Measurements from ENCODE around the gene CYP39A1. TPM values are rescaled to one million over a fixed set of nuclear protein-coding genes. Genes with fewer than 3 reads are reported as not detected.
A peak's percentile ranks its signal among the peaks of the same experiment; 100 is the strongest.

The CYP39A1 gene
- total RNA-seq, 1 experiment from 2014 or later, result 0.54 TPM

GRCh38 chr6:46626228-46626909, 26.2 kb downstream of the CYP39A1 start:
- intact Hi-C loops (cut with micrococcal nuclease), result loop anchor here (1.0 to 5.0 kb wide), 3 partner anchors 207 to 534 kb away; no protein-coding TSS in a partner anchor
- RAD21 ChIA-PET (ENCODE audit: low non-redundant PET in 1 of 2, low total read pairs in 2 of 2, uncharacterized antibody in 2 of 2, unreplicated experiment in 2 of 2), result no interaction called here
- no TSS peak for BruUV-seq (replicated peaks)
- Histone ChIP-seq H3K9me2 (ENCODE audit: insufficient read depth) (no peaks in the 10 kb centered on the region), H3K9ac (ENCODE audit: low read length) (no peak overlapping the region), H3K4me3 (replicated peaks in 1 of 2; ENCODE audit: low read depth in 1 of 2, low read length in 2 of 2) (no peak overlapping the region), H3K79me2 (ENCODE audit: insufficient read depth, low read length) (no peaks in the 10 kb centered on the region), H4K20me1 (ENCODE audit: insufficient read depth) (no peaks in the 10 kb centered on the region), H3K27ac (ENCODE audit: low read depth, low read length) (no peak overlapping the region), H3K27me3 (ENCODE audit: insufficient read depth, low read length) (no peaks in the 10 kb centered on the region), H2AFZ (ENCODE audit: low read depth, low read length, poor library complexity, severe bottlenecking) (peak overlapping the region; percentile 76), H3K4me1 (ENCODE audit: control insufficient read depth in 1 of 2, insufficient read depth in 2 of 2, low read length in 2 of 2) (no peaks in the 10 kb centered on the region), H3K9me3 (ENCODE audit: control insufficient read depth in 1 of 2, insufficient read depth in 1 of 2, low read depth in 1 of 2, low read length in 2 of 2) (no peaks in the 10 kb centered on the region), H3K4me2 (ENCODE audit: low read length) (no peak overlapping the region), H3K36me3 (ENCODE audit: control insufficient read depth in 1 of 2, insufficient read depth in 2 of 2, low read length in 2 of 2) (no peaks in the 10 kb centered on the region)
- POLR2A ChIA-PET, result no interaction called here
- CTCF ChIA-PET, result no interaction called here
- peak; percentile 22 for DNase-seq (ENCODE audit: low read depth, low spot score)
- TF ChIP-seq CTCF (IDR thresholded peaks at IDR 0.05 in 2 of 3, conservative IDR thresholded peaks at IDR 0.05 in 1 of 3; ENCODE audit: borderline replicate concordance in 1 of 3, insufficient read depth in 1 of 3, low read depth in 2 of 3, low read length in 2 of 3) (peak; percentile 42 to 67 (median 66); a peak in 5 of 6 replicates), EGR1 (IDR thresholded peaks at IDR 0.05; ENCODE audit: low read depth) (no peak), RAD21 (IDR thresholded peaks at IDR 0.05; ENCODE audit: low read depth) (peak; percentile 74), CEBPB (IDR thresholded peaks at IDR 0.05; ENCODE audit: low read depth) (peak; percentile 24; the same call in 1 of the 2 replicates)
- ATAC-seq, result peak; percentile 74; the same call in 1 of the 2 replicates

- CTCF ChIA-PET, result interaction anchor here (1.3 kb wide), 1 partner anchor 198 kb away, joined by 3 read pairs; no protein-coding TSS in a partner anchor
- H3K4me2 ChIP-seq (ENCODE audit: low read length), result no peak overlapping the region
- no peak overlapping the region for H3K9ac ChIP-seq (ENCODE audit: low read length)
- H3K79me2 ChIP-seq (ENCODE audit: insufficient read depth, low read length), result no peaks in the 10 kb centered on the region
- no peaks in the 10 kb centered on the region for H3K9me3 ChIP-seq (ENCODE audit: control insufficient read depth in 1 of 2, insufficient read depth in 1 of 2, low read depth in 1 of 2, low read length in 2 of 2)
- ATAC-seq (no peak), DNase-seq (ENCODE audit: low read depth, low spot score) (no peak)
- no peaks in the 10 kb centered on the region for H3K27me3 ChIP-seq (ENCODE audit: insufficient read depth, low read length)
- no peak overlapping the region for H3K4me3 ChIP-seq (replicated peaks in 1 of 2; ENCODE audit: low read depth in 1 of 2, low read length in 2 of 2)
- no peaks in the 10 kb centered on the region for H3K36me3 ChIP-seq (ENCODE audit: control insufficient read depth in 1 of 2, insufficient read depth in 2 of 2, low read length in 2 of 2)
- no peak overlapping the region for H3K27ac ChIP-seq (ENCODE audit: low read depth, low read length)
- RAD21 ChIA-PET (ENCODE audit: low non-redundant PET in 1 of 2, low total read pairs in 2 of 2, uncharacterized antibody in 2 of 2, unreplicated experiment in 2 of 2), result no interaction called here
- POLR2A ChIA-PET, result no interaction called here
- H2AFZ ChIP-seq (ENCODE audit: low read depth, low read length, poor library complexity, severe bottlenecking), result no peak overlapping the region
- intact Hi-C loops (cut with micrococcal nuclease), result no loop called here
- BruUV-seq (replicated peaks), result no TSS peak
- H4K20me1 ChIP-seq (ENCODE audit: insufficient read depth), result no peaks in the 10 kb centered on the region
- H3K9me2 ChIP-seq (ENCODE audit: insufficient read depth), result no peaks in the 10 kb centered on the region; the same call in 1 of the 2 replicates
- TF ChIP-seq CBX3 (IDR thresholded peaks at IDR 0.05; ENCODE audit: low read depth) (no peak), JUND (IDR thresholded peaks at IDR 0.05) (no peak), ELF1 (IDR thresholded peaks at IDR 0.05; ENCODE audit: borderline replicate concordance, low read depth) (no peak), POLR2A (IDR thresholded peaks at IDR 0.05; ENCODE audit: borderline replicate concordance, extremely low read depth, insufficient read depth, insufficient read length) (no peak), POLR2AphosphoS5 (IDR thresholded peaks at IDR 0.05; ENCODE audit: low read depth, low read length) (no peak), CTCF (IDR thresholded peaks at IDR 0.05 in 2 of 3, conservative IDR thresholded peaks at IDR 0.05 in 1 of 3; ENCODE audit: borderline replicate concordance in 1 of 3, insufficient read depth in 1 of 3, low read depth in 2 of 3, low read length in 2 of 3) (no peak), ZFX (IDR thresholded peaks at IDR 0.05) (no peak), TCF7L2 (IDR thresholded peaks at IDR 0.05; ENCODE audit: borderline replicate concordance, extremely low read depth, insufficient read depth, insufficient read length) (no peak), RAD21 (IDR thresholded peaks at IDR 0.05; ENCODE audit: low read depth) (no peak), CEBPB (IDR thresholded peaks at IDR 0.05; ENCODE audit: low read depth) (no peak)
- no peaks in the 10 kb centered on the region for H3K4me1 ChIP-seq (ENCODE audit: control insufficient read depth in 1 of 2, insufficient read depth in 2 of 2, low read length in 2 of 2)
These were observed 33.9 kb downstream of the CYP39A1 start for GRCh38 chr6:46618726-46619125.
